ENCODE results near the gene PABPN1L. TPM values are rescaled to one million over a fixed set of nuclear protein-coding genes. Genes with fewer than 3 reads are reported as not detected.

The PABPN1L gene
- polyA plus RNA-seq, 3 donors: 0.07 to 0.09 TPM; not detected in 1

DNA sequence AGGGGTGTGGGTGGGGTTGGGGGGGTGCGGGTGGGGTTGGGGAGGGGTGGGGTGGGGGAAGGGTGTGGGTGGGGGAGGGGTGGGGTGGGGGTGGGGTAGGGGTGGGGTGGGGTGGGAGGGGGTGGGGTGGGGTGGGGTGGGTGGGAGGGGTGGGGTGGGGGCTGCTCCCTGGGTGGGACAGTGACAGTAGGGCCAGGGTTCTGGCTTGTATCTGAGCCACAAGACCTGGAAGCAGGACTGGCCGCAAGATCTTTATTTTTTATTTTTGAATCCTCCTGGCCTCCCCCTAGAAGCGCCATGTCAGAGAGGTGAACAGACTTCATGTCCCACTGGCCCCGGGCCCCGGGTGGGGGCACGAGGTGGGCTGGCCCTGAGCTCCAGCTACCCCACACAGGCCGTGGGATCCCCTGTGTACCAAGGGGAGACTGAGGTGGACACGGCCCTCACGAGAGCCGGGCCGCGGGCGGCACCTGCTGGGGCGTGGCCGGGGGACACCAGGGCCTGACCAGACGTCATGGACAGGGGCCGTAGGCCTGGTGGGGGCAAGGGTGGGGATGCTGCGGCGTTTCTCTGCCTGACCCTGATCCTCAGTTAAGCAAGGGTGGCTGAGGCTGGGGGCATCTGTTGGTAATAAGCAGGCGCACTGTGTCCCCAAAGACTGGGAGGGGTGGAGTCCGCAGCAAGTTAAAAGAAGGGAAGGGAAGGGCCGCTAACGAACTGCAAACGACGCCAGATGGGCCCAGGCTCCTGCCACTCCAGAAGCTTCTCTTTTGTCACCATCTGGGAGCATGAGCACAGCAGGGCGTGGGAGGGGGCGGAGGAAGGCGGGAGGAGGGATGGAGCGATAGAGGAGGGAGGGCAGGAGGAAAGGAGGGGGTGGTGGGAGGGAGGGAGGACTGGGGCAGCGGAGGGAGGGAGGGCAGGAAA lies 22.3 kb upstream of the PABPN1L start:
- 58 to 80% (median 76%) methylated on average over 28 to 30 of the region's 30 CpGs for WGBS, 3 donors
- H3K27ac ChIP-seq (ENCODE audit: low read depth, low read length): no peak overlapping the region

GRCh38 chr16:88888057-88888456 lies 21.6 kb upstream of the PABPN1L start:
- 58 to 78% (median 64%) methylated on average over 14 of the region's 14 CpGs for WGBS, 3 donors
- no peak overlapping the region for H3K27ac ChIP-seq (ENCODE audit: low read depth, low read length)

- WGBS, 3 donors: 57 to 82% (median 68%) methylated on average over 31 to 39 of the region's 39 CpGs
- no peak overlapping the region for H3K27ac ChIP-seq (ENCODE audit: low read depth, low read length)
Observed at GRCh38 chr16:88886845-88887521, 20.5 kb upstream of the PABPN1L start.

- no peak overlapping the region for H3K27ac ChIP-seq (ENCODE audit: low read depth, low read length)
- 79 to 90% (median 89%) methylated on average over 14 to 15 of the region's 15 CpGs for WGBS, 3 donors
Observed at GRCh38 chr16:88886420-88886844, 20.0 kb upstream of the PABPN1L start.

DNA sequence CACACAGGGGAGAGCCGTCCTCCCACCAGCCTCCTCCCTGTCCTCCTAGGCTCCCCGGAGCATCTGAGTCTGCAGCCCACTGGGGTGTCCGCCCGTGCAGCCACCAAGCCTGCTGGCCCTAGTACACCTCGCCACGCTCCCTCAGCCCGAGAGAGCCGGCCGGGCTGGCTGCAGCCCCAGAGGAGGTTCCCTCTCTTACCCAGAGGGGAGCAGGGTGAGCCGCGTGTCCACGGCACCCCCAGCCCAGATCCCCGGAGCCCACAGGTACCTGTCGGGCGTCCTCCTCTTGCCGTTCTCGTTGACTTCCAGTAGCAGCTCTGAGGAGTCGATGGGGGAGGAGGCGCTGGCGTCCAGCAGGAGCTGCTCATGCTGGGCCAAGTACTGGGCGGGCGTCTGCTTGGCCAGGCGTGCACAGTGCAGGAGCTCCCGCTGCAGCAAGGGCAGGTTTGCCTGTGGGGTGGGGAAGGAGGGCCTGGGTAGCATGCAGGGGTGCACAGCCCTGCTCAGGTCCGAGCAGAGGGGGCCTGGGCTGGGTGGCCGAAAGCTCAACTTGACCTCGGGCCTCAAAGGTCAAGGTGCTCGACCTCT lies 19.3 kb upstream of the PABPN1L start:
- no peak overlapping the region for H3K27ac ChIP-seq (ENCODE audit: low read depth, low read length)
- 88 to 92% (median 91%) methylated on average over 26 to 28 of the region's 28 CpGs for WGBS, 3 donors

DNA sequence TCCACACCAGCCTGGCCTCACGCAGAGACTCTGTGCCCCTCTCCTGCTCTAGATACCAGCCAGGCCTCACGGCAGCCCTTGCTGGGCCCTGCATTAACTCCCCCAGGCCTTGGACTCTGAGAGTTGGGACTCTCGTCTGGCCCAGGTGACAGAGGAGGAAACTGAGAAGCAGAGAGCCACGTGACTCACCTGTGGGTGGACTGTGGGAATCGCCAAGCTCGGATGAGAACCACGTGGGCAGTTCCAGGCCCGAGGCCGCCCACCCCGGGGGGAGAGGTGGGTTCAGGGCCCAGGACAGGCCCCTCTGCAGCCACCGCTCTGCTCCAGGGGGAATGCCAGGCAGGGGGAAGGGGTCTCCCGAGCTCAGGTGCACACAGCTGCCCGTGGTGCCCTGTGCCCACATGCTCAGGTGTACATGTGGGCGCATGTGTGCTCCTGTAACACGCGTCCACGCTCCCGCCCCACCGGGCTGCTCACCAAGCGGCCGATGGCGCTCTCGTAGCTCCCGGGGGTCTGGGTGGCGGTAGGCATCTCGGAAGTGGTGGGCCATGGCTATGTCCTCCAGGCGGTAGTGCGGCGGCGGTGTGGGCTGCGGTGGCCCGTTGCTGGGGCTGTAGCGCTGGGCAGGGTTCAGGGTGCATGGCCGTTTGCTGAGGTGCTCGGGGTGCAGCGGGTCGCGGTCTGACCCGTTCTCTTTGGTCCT lies 18.3 kb upstream of the PABPN1L start:
- WGBS, 3 donors: 94 to 96% (median 96%) methylated on average over 39 of the region's 39 CpGs
- H3K27ac ChIP-seq (ENCODE audit: low read depth, low read length): no peak overlapping the region

DNA sequence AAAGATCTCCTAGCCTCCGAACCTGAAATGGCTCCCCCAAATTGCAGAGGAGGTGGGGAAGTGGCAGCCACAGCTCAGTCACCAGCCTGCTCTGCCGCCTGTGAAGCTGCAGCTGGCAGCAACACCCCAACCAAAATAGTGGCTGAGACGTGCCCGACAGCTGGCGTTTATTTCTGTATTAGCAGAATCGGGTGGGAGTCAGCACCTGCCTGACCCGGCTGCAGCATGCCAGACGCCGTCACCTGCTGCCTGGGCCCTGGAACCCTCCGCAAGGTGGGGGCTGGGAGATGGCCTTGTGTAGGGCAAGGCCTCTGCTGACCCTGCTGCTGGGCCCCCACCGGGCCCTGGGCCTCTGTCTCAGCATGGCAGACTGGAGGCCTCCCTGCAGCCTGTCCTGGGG lies 17.5 kb upstream of the PABPN1L start:
- WGBS, 3 donors: 83 to 96% (median 90%) methylated on average over 10 to 11 of the region's 11 CpGs

DNA sequence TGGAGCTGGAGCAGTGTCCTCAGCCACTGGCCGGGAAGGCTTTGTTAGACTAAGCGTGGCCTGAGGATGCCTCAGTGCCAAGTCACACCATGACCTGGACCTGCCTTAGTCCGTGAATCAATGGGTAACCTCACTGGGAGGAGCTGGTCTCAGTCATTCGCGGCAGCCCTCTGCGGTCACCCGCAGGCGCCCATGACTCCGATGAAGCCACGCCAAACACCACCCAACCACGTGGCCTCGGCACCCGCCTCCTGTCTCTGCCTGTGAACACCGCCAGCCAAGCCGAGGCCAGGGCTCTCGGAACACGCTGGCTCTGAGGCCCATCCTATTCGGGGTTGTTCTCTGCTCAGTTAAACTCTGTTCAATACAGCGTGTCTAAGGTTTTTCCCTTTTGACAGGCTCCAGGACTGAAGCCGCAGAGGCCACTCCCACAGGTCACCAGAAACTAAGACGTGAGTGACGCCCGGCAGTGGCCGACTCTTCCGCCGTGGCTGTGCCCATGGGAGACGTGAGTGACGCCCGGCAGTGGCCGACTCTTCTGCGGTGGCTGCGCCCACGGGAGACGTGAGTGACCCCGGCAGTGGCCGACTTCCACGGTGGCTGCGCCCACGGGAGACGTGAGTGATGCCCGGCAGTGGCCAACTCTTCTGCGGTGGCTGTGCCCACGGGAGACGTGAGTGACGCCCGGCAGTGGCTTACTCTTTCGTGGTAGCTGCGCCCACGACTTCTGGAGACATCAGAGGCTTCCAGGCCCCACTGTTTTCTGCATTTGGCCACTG lies 16.8 kb upstream of the PABPN1L start:
- 93 to 96% (median 93%) methylated on average over 49 of the region's 49 CpGs for WGBS, 3 donors
- no peak overlapping the region for H3K27ac ChIP-seq (ENCODE audit: low read depth, low read length)

More for the DNA sequence above, 17.5 kb upstream of the PABPN1L start:
- H3K27ac ChIP-seq (ENCODE audit: low read depth, low read length): no peak overlapping the region

GRCh38 chr16:88882358-88883030 lies 16.0 kb upstream of the PABPN1L start:
- 83 to 85% (median 83%) methylated on average over 26 of the region's 26 CpGs for WGBS, 3 donors
- no peak overlapping the region for H3K27ac ChIP-seq (ENCODE audit: low read depth, low read length)

GRCh38 chr16:88881675-88882357 lies 15.4 kb upstream of the PABPN1L start:
- H3K27ac ChIP-seq (ENCODE audit: low read depth, low read length): no peak overlapping the region
- WGBS, 3 donors: 77 to 87% (median 86%) methylated on average over 25 to 27 of the region's 27 CpGs

GRCh38 chr16:88881007-88881615 lies 14.7 kb upstream of the PABPN1L start:
- 68 to 72% (median 69%) methylated on average over 46 of the region's 46 CpGs for WGBS, 3 donors
- no peak overlapping the region for H3K27ac ChIP-seq (ENCODE audit: low read depth, low read length)

GRCh38 chr16:88880226-88881006 lies 14.0 kb upstream of the PABPN1L start:
- H3K27ac ChIP-seq (ENCODE audit: low read depth, low read length): no peak overlapping the region
- WGBS, 3 donors: 79 to 80% (median 79%) methylated on average over 36 of the region's 36 CpGs

DNA sequence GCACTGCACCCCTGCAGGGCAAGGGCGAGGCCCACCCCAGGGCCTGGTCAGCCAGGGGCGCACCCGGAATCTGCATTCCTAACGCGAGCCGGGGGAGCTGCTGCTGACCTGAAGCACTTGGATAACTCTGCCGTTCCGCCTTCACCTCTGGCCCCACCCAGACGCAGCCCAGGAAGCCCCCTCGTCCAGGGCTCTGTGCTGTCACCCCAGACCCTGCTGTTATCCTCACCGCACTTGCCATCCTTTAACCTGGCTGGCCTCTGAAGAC lies 13.3 kb upstream of the PABPN1L start:
- H3K27ac ChIP-seq (ENCODE audit: low read depth, low read length): no peak overlapping the region
- 74 to 83% (median 83%) methylated on average over 11 of the region's 11 CpGs for WGBS, 3 donors

- WGBS, 3 donors: 89 to 94% (median 93%) methylated on average over 45 of the region's 45 CpGs
- H3K27ac ChIP-seq (ENCODE audit: low read depth, low read length): no peak overlapping the region
Observed at GRCh38 chr16:88878967-88879787, 12.7 kb upstream of the PABPN1L start.

- H3K27ac ChIP-seq (ENCODE audit: low read depth, low read length): no peak overlapping the region
- WGBS, 3 donors: 95 to 97% (median 97%) methylated on average over 15 to 20 of the region's 20 CpGs
Observed at GRCh38 chr16:88878356-88878755, 11.9 kb upstream of the PABPN1L start.
